Stimulated activated CD4-positive, alpha-beta T cell treated with anti-CD3 and anti-CD28 coated beads, Interleukin-15, amount 100 ng/mL, for 1 hour (primary cell): ENCODE measurements around the gene EHD4.

ENCODE experiments used
- DNase-seq, 2 donors: peaks; one replicate each; pipeline ENCODE4 v3.0.0-alpha.2; 2020; ENCODE audit warnings: low read depth in 1 of 2, low spot score in 1 of 2

Gene EHD4

DNA sequence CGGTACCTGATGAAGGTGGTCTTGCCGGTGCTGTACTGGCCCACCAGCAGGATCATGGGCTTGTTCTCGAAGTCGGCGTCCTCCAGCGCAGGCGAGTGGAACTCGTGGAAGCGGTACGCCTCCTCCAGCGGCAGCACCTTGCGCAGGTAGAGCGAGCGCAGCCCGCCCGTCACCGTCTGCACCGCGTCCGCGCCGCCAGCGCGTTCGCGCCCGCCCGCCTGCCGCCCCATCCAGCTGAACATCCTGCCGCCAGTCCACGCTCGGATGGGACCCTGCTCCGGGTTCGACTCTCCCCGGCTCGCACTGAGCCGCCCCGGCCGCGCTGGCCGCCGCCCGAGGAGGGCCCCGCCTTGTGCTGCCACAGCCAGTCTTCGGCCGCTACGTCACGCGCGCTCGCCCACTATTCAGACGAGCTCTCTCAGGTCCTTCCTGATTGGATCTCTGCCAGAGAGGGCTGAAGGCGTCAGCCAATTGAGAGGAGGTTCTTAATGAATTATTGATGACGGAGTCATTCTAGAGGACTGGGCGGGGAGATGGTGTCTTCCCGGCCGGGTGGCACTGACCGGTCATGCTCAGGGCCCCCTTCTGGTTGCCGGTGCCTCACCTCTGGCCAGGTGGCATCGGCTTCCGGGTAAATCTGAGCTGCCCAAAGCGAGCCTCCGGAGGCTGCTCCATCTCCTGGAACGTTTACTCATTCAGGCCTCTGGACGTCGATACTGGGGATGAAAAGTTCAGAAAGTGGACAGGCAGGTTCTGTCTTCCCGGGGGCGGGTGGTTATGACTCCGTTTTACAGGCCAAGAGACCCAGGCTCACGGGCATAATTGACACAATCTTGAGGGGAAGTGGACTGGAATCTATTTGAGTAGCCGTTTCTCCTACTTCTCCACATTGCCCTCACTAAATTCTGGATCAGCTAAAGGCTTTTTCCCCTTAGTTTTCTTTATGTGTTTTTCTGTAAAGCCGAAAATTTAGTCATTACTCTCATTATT is at the start of gene EHD4:
Gene EHD4 (minus strand): TSS at position 305 of the 990 bp plus-strand sequence. CDS start 63 bp downstream, at position 242.
- peak; percentile 81 to 82 for DNase-seq

DNA sequence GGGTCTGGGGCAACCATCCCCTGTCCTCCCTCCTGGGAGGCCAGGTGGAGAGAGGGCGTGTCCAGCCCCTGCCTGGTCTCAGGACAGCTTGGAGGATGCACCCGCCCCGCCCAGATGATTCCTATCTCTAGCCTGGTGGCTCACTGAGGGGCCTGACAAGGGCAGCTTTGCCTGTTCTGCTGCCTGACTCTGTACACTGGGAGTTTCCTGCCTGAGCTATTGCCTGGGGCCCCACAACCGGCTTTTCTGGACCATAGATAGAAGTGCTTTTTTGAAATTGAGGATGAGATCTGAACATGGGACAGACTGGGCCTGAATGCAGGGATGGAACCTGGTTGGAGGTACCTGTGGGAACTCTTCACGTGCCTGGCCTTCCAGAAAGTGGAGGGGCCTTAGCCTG is 49.2 kb upstream of the EHD4 start:
- DNase-seq = no peak

DNA sequence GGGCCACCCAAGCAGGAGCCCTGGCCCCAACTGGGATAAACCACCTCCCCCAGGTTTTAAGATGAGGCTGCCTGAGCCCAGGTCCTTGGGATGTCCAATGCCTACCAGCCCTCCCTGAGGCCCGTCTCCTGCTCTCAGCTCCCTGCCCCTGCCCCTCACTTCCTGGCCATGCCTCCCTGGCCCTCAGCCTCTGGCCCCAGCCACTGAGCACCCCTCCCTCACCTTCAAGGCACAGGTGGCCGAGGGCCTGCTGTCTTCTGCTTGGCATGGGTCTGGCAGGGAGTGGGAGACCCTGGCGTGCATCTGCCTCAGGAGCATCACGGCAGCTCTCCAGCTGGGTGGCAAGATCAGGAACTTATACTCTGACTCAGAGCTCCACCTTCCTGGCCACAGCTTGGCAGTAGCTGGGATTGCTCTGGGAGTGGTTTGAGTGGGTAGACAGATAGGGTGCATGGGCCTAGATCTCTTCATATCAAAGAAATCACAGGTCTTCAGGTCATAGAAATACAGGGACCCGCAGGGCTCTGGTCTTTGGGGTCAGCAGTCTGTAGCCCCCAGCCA is 48.4 kb upstream of the EHD4 start, which contains the start of gene PLA2G4E:
Gene PLA2G4E (minus strand): TSS at position 330 of the 561 bp plus-strand sequence. CDS start 12 bp downstream, at position 318.
- DNase-seq = no peak

DNA sequence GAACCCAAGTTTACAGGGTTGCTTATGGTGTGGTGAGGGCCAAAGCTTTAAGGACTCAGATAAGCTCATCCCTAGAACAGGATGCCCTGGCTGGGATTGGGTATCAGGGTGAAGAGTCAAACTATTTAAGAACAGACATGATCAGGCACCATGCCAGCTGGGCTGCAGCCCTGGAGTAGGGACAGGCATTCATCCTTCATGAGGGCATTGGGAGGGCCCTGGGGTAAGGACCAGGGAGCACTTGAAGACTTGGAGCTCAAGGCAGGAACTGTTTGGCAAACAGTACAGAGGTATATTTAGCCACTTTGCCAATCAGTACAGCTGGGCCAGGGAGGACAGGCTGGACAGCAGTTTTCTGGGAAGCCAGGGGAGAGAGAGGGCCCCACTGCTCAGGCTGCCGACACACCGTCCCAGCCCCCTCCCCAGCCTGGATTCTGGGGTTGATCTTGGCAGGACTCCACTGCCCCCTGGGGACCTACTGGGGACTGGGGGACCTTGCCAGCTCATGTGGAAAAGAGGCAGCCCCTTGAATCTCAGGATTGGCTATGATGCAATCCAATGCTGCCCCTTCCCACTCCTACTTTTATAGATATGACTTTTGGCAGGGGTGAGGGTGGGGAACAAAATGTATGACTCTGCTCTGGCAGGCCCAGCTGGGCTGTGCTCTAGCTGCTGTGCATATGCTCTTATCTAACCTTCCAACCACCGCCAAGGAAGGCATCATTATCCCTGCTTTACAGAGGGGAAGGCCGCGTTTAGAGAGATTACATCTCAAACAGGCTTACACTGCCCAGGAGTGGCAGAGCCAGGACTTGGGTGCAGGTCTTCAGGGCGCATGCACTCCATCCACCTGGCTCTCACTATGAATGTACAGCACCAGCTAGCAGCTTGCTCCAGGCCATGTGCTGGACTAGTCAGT is 46.2 kb upstream of the EHD4 start:
- DNase-seq = no peak

- DNase-seq = no peak
Observed at GRCh38 chr15:42016971-42017370, 44.6 kb upstream of the EHD4 start.

- no peak for DNase-seq
Observed at GRCh38 chr15:42014406-42014805, 42.0 kb upstream of the EHD4 start.

DNA sequence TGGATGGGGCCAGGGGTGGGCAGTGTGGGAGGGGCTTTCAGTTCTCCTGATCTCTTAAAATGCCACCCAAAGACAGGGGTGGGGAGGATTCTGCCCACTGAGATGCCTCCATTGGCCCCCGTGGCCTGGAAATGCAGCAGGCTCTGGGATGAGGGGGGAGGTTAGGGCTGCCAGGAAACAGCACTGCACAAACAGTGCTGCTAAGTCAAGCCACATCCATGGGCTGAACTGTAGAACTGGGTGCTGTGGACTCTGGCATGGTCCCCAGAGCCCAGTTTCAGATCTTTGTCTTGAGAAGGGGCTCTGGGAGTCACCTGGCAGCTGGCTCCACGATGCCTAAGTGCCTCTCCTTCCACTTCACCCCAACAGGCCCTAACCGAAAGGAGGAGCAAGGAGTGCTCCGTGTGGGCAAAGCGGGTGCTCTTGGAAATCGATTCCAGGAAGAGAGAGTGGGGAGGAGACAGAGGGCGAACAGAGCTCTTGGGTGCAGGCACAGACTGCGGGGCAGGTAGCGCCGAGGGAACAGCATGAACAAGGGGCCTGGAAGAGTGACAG is 40.6 kb upstream of the EHD4 start:
- no peak for DNase-seq

DNA sequence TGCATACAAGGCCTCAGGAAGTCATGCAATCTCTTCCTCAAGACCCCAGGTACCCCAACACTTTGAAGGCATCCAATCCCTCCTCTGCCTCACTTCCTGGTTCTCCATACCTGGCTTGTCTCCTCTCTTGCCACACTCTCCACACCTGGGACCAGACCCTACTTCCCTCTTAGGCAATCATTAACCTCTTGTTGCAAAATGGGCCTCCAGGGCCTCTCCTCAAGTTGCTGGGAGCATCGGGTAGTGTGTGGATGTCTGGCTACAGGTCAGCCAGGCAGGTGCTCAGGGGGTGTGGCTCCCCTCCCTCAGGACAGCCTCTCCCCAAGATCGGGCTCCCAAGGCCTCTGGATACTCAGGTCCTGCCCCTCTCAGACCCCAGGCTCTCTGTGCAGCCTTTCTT is 39.9 kb upstream of the EHD4 start:
- DNase-seq = no peak

- no peak for DNase-seq
Observed at GRCh38 chr15:42011074-42011473, 38.7 kb upstream of the EHD4 start.

- no peak for DNase-seq
Observed at GRCh38 chr15:42010434-42010833, 38.1 kb upstream of the EHD4 start.

- no peak for DNase-seq
Observed at GRCh38 chr15:42009474-42009873, 37.1 kb upstream of the EHD4 start.

- no peak for DNase-seq
Observed at GRCh38 chr15:42009022-42009421, 36.7 kb upstream of the EHD4 start.

GRCh38 chr15:42007386-42007785 is 35.0 kb upstream of the EHD4 start:
- DNase-seq = no peak

DNA sequence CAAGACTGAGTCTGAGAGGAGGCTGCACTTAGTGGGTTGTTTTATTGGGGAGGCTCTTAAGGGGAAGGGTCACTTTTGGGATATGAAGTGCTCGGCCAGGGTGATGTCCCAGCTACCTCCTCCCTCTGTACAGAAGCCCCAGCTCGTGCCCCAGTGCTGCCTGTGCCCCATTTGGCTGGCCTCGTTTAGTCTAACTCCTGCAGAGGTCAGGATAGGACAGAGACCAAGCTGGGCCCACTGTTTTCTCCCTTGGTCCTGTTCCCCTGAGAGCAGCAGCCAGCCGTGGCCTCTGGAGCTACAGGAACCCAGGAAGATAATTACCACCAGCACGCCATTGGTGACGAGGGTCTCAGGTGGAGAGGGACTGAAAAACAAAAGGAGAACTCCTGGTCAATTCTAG is 30.0 kb upstream of the EHD4 start:
- no peak for DNase-seq

- DNase-seq = no peak
Observed at GRCh38 chr15:42001236-42001635, 28.9 kb upstream of the EHD4 start.

- no peak for DNase-seq
Observed at GRCh38 chr15:41999290-42000285, 27.2 kb upstream of the EHD4 start.

GRCh38 chr15:41997845-41998244 is 25.5 kb upstream of the EHD4 start:
- no peak for DNase-seq

DNA sequence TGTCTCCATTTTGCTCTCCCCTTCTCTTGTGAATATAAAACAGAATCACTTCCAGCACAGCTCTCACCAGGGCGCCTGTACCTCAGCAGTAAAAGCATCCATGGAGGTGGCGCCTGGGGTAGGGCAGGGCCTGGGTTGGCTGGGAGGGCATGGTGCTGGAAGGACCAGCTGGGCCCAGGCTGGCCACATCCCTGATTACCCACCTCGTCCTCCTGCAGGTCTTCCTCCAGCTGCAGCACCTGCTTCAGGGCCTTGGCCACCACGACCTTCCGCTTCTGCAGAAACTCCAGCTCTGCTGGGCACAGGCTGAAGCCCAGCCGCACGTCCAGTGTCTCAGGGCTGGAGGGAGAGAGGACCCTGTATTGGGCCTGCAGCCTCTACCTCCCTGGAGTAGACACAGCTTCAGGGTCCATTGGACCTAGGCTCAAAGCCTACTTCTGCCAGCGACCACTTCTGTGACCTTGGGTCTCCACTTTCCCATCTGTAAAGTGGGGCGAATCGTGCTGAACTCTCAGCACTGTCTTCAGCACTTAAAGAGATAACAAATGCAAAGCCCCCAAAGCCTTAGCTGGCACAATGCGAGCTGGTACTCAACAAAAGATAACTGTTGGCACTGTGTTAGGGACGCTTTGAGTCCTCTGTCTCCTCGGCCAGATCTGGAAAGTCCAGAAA is 24.7 kb upstream of the EHD4 start:
- DNase-seq = no peak

GRCh38 chr15:41996376-41996775 is 24.0 kb upstream of the EHD4 start:
- no peak for DNase-seq
